Dermis microvascular lymphatic vessel endothelial cell (primary cell): Measurements from ENCODE around the gene SBK2. TPM values are rescaled to one million over a fixed set of nuclear protein-coding genes. Genes with fewer than 3 reads are reported as not detected.
A peak's percentile ranks its signal among the peaks of the same experiment; 100 is the strongest.

ENCODE experiments used
- DNase-seq, 2 donors: peaks; one replicate each; pipeline versions ENCODE4 v3.0.0 to v3.0.0-alpha.2; 2010; ENCODE audit warnings: low read depth in 2 of 2
- total RNA-seq: library from RNA; depleted of rRNA; stranded (reverse); fragments of >200 nt; gene quantifications from 2 replicates; pipeline ENCODE4 v1.2.1, GENCODE V29; 2014

SBK2 gene
- total RNA-seq, 1 donor from 2014 or later = not detected

GRCh38 chr19:55554302-55554701 lies 17.4 kb upstream of the SBK2 start:
- DNase-seq = no peak

- no peak for DNase-seq
These were observed 16.6 kb upstream of the SBK2 start for GRCh38 chr19:55553217-55554182.

GRCh38 chr19:55552620-55553019 lies 15.7 kb upstream of the SBK2 start:
- DNase-seq = no peak

- no peak for DNase-seq
These were observed 15.3 kb upstream of the SBK2 start for GRCh38 chr19:55552206-55552605.

GRCh38 chr19:55550321-55550650 lies 13.4 kb upstream of the SBK2 start:
- no peak for DNase-seq

GRCh38 chr19:55549500-55550320 lies 12.8 kb upstream of the SBK2 start:
- peak; percentile 80 to 82 for DNase-seq

GRCh38 chr19:55546822-55547614 lies 10.1 kb upstream of the SBK2 start:
- DNase-seq = peak; percentile 97 to 98

- DNase-seq = no peak
These were observed 9.1 kb upstream of the SBK2 start for GRCh38 chr19:55546011-55546410.

- no peak for DNase-seq
These were observed 8.5 kb upstream of the SBK2 start, which contains the start of gene SBK3 for GRCh38 chr19:55545443-55545842. Gene SBK3, minus strand, starts transcription at chr19:55545543. Its CDS starts 0 bp downstream, at chr19:55545543.

- no peak for DNase-seq
These were observed 8.0 kb upstream of the SBK2 start for GRCh38 chr19:55544776-55545439.

- DNase-seq = no peak
These were observed 7.1 kb upstream of the SBK2 start for GRCh38 chr19:55544014-55544413.

GRCh38 chr19:55543567-55543966 lies 6.6 kb upstream of the SBK2 start:
- DNase-seq = no peak

GRCh38 chr19:55542292-55542855 lies 5.4 kb upstream of the SBK2 start:
- DNase-seq = no peak

- no peak for DNase-seq
These were observed 4.2 kb upstream of the SBK2 start for GRCh38 chr19:55541091-55541490.

GRCh38 chr19:55540619-55541018 lies 3.7 kb upstream of the SBK2 start:
- no peak for DNase-seq

- DNase-seq = no peak
These were observed 2.4 kb upstream of the SBK2 start for GRCh38 chr19:55539090-55539984.

GRCh38 chr19:55538132-55538531 lies 1.2 kb upstream of the SBK2 start:
- DNase-seq = no peak

GRCh38 chr19:55537741-55538111 lies 793 bp upstream of the SBK2 start:
- DNase-seq = no peak

GRCh38 chr19:55536366-55536765 lies 567 bp downstream of the SBK2 start:
- DNase-seq = no peak

GRCh38 chr19:55535965-55536350 lies 975 bp downstream of the SBK2 start:
- DNase-seq = no peak
